ENCODE results near the gene SF1.

SF1 gene

GRCh38 chr11:64777449-64778222, 706 bp downstream of the SF1 start:
- peak; percentile 58 to 79 for DNase-seq

GRCh38 chr11:64776875-64777274, 1.5 kb downstream of the SF1 start:
- no peak for DNase-seq

- no peak for DNase-seq
Measured at GRCh38 chr11:64776425-64776824, 1.9 kb downstream of the SF1 start.

GRCh38 chr11:64774144-64774543, 4.2 kb downstream of the SF1 start:
- no peak for DNase-seq

GRCh38 chr11:64772303-64773018, 5.9 kb downstream of the SF1 start:
- no peak for DNase-seq

GRCh38 chr11:64771861-64772260, 6.5 kb downstream of the SF1 start:
- no peak for DNase-seq

- DNase-seq: no peak
Measured at GRCh38 chr11:64770120-64770519, 8.2 kb downstream of the SF1 start.

- DNase-seq: no peak
Measured at GRCh38 chr11:64769283-64769682, 9.1 kb downstream of the SF1 start.

GRCh38 chr11:64768300-64768694, 10.0 kb downstream of the SF1 start:
- DNase-seq: no peak

- peak; percentile 34 to 66 for DNase-seq
Measured at GRCh38 chr11:64767344-64768299, 10.7 kb downstream of the SF1 start.

- no peak for DNase-seq
Measured at GRCh38 chr11:64766881-64767280, 11.5 kb downstream of the SF1 start.

- no peak for DNase-seq
Measured at GRCh38 chr11:64765851-64766665, 12.3 kb downstream of the SF1 start.

- no peak for DNase-seq
Measured at GRCh38 chr11:64765291-64765850, 13.0 kb downstream of the SF1 start.

GRCh38 chr11:64764753-64765152, 13.6 kb downstream of the SF1 start:
- DNase-seq: no peak

GRCh38 chr11:64764040-64764611, 14.2 kb downstream of the SF1 start:
- no peak for DNase-seq

- no peak for DNase-seq
Measured at GRCh38 chr11:64763526-64764039, 14.8 kb downstream of the SF1 start.

GRCh38 chr11:64762674-64763525, 15.4 kb downstream of the SF1 start:
- DNase-seq: no peak

- no peak for DNase-seq
Measured at GRCh38 chr11:64762277-64762673, 16.1 kb downstream of the SF1 start.

GRCh38 chr11:64760759-64761420, 17.5 kb downstream of the SF1 start:
- DNase-seq: no peak
